OCI-LY7 (cell line): ENCODE measurements around the gene MYO18B. TPM values are rescaled to one million over a fixed set of nuclear protein-coding genes. Genes with fewer than 3 reads are reported as not detected.

Experiments
- BruUV-seq: library from RNA; stranded (reverse); fragments of 400-500 nt; replicated peaks from 2 replicates; lab custom pipeline; 2021; lab: Mats Ljungman, UMichigan
- CTCF ChIA-PET: fragments of 300-600 bp; sonication (Branson Sonifier 250); formaldehyde crosslinking; loops from one replicate; lab custom pipeline; 2022; ENCODE audit warnings: antibody characterized with exemption; ENCODE audit not compliant: unreplicated experiment; lab: Charles Lee
- POLR2A ChIA-PET: fragments of 300-600 bp; sonication (Branson Sonifier 250); formaldehyde crosslinking; loops from one replicate; lab custom pipeline; 2022; ENCODE audit warnings: antibody characterized with exemption; lab: Charles Lee
- DNase-seq: peaks from one replicate; pipeline ENCODE4 v3.0.0-alpha.2; 2015; ENCODE audit warnings: low spot score
- H2AFZ ChIP-seq: fragments of 200-600 bp; sonication (generic), shearing (Covaris generic); 2 replicates; pipeline ENCODE4 v1.6.1; 2014; ENCODE audit warnings: mild to moderate bottlenecking, antibody characterized with exemption, low read length, moderate library complexity
- H3K27ac ChIP-seq: fragments of 200-600 bp; sonication (generic); 2 replicates; pipeline ENCODE4 v1.5.1; 2014; ENCODE audit warnings: mixed run types, low read depth, mild to moderate bottlenecking, moderate library complexity, low read length, inconsistent platforms; ENCODE audit not compliant: poor library complexity, severe bottlenecking
- H3K36me3 ChIP-seq: fragments of 200-600 bp; sonication (generic); 2 replicates; pipeline ENCODE4 v1.6.1; 2014; ENCODE audit warnings: mild to moderate bottlenecking, antibody characterized with exemption, low read length, moderate library complexity, mixed read lengths; ENCODE audit not compliant: insufficient read depth
- H3K4me1 ChIP-seq: fragments of 200-600 bp; sonication (generic); 2 replicates; pipeline ENCODE4 v1.5.1; 2014; ENCODE audit warnings: mild to moderate bottlenecking, low read length; ENCODE audit not compliant: insufficient read depth, poor library complexity, severe bottlenecking
- H3K4me2 ChIP-seq: fragments of 200-600 bp; sonication (generic); 2 replicates; pipeline ENCODE4 v1.6.1; 2014; ENCODE audit warnings: mild to moderate bottlenecking, low read length
- H3K4me3 ChIP-seq: fragments of 200-600 bp; sonication (generic); 2 replicates; pipeline ENCODE4 v1.5.1; 2014; ENCODE audit warnings: mild to moderate bottlenecking, low read depth, low read length; ENCODE audit not compliant: poor library complexity, severe bottlenecking
- H3K79me2 ChIP-seq: fragments of 200-600 bp; sonication (generic); 2 replicates; pipeline ENCODE4 v1.6.1; 2016; ENCODE audit warnings: low read depth, mild to moderate bottlenecking, low read length, moderate library complexity, mixed read lengths; ENCODE audit not compliant: insufficient read depth
- H3K9me2 ChIP-seq: fragments of 200-600 bp; sonication (generic); 2 replicates; pipeline ENCODE4 v1.6.1; 2016; ENCODE audit warnings: mild to moderate bottlenecking, low read length, mixed read lengths; ENCODE audit not compliant: insufficient read depth
- H3K9me3 ChIP-seq: fragments of 200-600 bp; sonication (generic); 2 replicates; pipeline ENCODE4 v1.6.1; 2014; ENCODE audit warnings: mild to moderate bottlenecking, mixed run types, low read length, mixed read lengths
- H4K20me1 ChIP-seq: fragments of 200-600 bp; sonication (generic); 2 replicates; pipeline ENCODE4 v1.6.1; 2014; ENCODE audit warnings: mild to moderate bottlenecking, antibody characterized with exemption, low read length, moderate library complexity, mixed read lengths; ENCODE audit not compliant: insufficient read depth
- EZH2phosphoT487 ChIP-seq: fragments of 200-600 bp; sonication (generic); IDR thresholded peaks from 2 replicates; pipeline ENCODE4 v1.6.1; 2018; ENCODE audit warnings: low read depth, borderline replicate concordance, mild to moderate bottlenecking, mixed run types, antibody characterized with exemption, low read length, moderate library complexity, mixed read lengths
- intact Hi-C: fragments of 100-400 bp; cut with micrococcal nuclease; formaldehyde crosslinking; loops from one replicate; pipeline ENCODE4 v1.10.0; 2022; ENCODE audit not compliant: unreplicated experiment
- total RNA-seq, 2 experiments: library from RNA; depleted of rRNA in 1 of 2; stranded (reverse); fragments of >200 nt in 1 of 2; shearing (Covaris generic) in 1 of 2; gene quantifications; 2 replicates each; pipeline ENCODE4 v1.2.3, GENCODE V29; 2014 to 2022
- TF ChIP-seq, protein P1 (sequence below): fragments of 200-600 bp; sonication (generic); conservative IDR thresholded peaks from 2 replicates; pipeline ENCODE4 v1.5.1; 2014; ENCODE audit warnings: mild to moderate bottlenecking, antibody characterized with exemption, low read length, moderate library complexity, mixed read lengths

Gene MYO18B
- total RNA-seq, 2 experiments from 2014 or later: not detected

DNA sequence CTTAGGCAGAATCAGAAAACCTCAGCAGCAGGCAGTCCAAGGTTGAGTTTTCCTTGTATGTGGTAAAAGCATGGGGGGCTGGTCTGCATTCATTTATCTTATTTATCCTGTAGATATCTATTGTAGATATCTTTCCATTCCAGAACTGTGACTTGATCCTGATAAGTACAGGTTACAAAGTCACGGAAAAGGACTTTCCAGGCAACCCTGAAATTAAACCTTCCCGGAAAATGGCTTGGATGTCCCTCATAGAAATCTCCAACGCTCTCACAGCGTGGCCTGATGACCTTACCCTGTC lies 48.8 kb upstream of the MYO18B start:
- H4K20me1 ChIP-seq: no peaks in the 10 kb centered on the region
- no peak overlapping the region for H3K4me3 ChIP-seq
- BruUV-seq: no TSS peak
- ChIA-PET POLR2A (interaction anchor here (0.7 kb wide), 1 partner anchor 627 kb away, joined by 3 read pairs; no protein-coding TSS in a partner anchor), CTCF (no interaction called here)
- no peaks in the 10 kb centered on the region for H3K79me2 ChIP-seq
- H3K4me2 ChIP-seq: no peak overlapping the region
- no peak overlapping the region for H3K27ac ChIP-seq
- intact Hi-C loops: no loop called here
- H3K36me3 ChIP-seq: peaks cover 28% of the 10 kb centered on the region; the same call in 1 of the 2 replicates
- no peaks in the 10 kb centered on the region for H3K4me1 ChIP-seq
- no peaks in the 10 kb centered on the region for H3K9me2 ChIP-seq
- no peaks in the 10 kb centered on the region for H3K9me3 ChIP-seq
- TF ChIP-seq EZH2phosphoT487: no peak
- TF ChIP-seq, protein P1, sequence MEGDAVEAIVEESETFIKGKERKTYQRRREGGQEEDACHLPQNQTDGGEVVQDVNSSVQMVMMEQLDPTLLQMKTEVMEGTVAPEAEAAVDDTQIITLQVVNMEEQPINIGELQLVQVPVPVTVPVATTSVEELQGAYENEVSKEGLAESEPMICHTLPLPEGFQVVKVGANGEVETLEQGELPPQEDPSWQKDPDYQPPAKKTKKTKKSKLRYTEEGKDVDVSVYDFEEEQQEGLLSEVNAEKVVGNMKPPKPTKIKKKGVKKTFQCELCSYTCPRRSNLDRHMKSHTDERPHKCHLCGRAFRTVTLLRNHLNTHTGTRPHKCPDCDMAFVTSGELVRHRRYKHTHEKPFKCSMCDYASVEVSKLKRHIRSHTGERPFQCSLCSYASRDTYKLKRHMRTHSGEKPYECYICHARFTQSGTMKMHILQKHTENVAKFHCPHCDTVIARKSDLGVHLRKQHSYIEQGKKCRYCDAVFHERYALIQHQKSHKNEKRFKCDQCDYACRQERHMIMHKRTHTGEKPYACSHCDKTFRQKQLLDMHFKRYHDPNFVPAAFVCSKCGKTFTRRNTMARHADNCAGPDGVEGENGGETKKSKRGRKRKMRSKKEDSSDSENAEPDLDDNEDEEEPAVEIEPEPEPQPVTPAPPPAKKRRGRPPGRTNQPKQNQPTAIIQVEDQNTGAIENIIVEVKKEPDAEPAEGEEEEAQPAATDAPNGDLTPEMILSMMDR: no peak
- H2AFZ ChIP-seq: no peak overlapping the region
- no peak for DNase-seq

- CTCF ChIA-PET: no interaction called here
- Histone ChIP-seq H3K4me1 (no peaks in the 10 kb centered on the region), H3K4me3 (no peak overlapping the region), H3K27ac (no peak overlapping the region), H3K79me2 (no peaks in the 10 kb centered on the region), H3K9me3 (no peaks in the 10 kb centered on the region), H3K9me2 (no peaks in the 10 kb centered on the region), H4K20me1 (no peaks in the 10 kb centered on the region), H2AFZ (no peak overlapping the region), H3K36me3 (peaks cover 28% of the 10 kb centered on the region; the same call in 1 of the 2 replicates), H3K4me2 (no peak overlapping the region)
- no peak for TF ChIP-seq EZH2phosphoT487
- TF ChIP-seq, protein P1: no peak
- POLR2A ChIA-PET: interaction anchor here (1.1 kb wide), 1 partner anchor 11 kb away, joined by 3 read pairs; no protein-coding TSS in a partner anchor
- no TSS peak for BruUV-seq
- intact Hi-C loops: no loop called here
- no peak for DNase-seq
Measured at GRCh38 chr22:25694196-25694907, 47.6 kb upstream of the MYO18B start.

DNA sequence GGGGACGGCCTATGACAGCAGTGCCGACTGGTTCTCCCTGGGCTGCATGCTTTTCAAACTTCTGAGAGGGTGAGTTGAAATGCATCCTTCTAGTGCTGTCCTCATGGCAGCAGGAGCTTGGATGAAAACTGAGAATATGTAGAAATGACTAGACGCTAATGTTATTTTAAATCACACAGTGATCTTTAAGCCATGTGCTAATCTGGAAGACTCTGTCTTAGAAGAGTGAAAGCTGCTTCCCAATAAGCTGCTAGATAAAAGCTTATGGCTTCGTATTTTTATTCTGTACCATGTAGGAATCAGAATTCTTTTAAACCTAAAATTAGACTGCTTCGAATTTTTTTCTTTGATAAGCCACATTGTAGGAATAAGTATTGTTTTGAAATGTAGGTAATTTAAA lies 46.8 kb upstream of the MYO18B start:
- Histone ChIP-seq H3K9me2 (no peaks in the 10 kb centered on the region), H3K9me3 (no peaks in the 10 kb centered on the region), H3K27ac (no peak overlapping the region), H3K36me3 (peaks cover 26% of the 10 kb centered on the region; the same call in 1 of the 2 replicates), H2AFZ (no peak overlapping the region), H3K4me2 (no peak overlapping the region), H3K4me3 (no peak overlapping the region), H4K20me1 (no peaks in the 10 kb centered on the region), H3K4me1 (no peaks in the 10 kb centered on the region), H3K79me2 (no peaks in the 10 kb centered on the region)
- intact Hi-C loops: no loop called here
- no peak for DNase-seq
- TF ChIP-seq, protein P1: no peak
- no peak for TF ChIP-seq EZH2phosphoT487
- POLR2A ChIA-PET: interaction anchor here (1.1 kb wide), 1 partner anchor 10 kb away, joined by 3 read pairs; no protein-coding TSS in a partner anchor
- CTCF ChIA-PET: no interaction called here
- no TSS peak for BruUV-seq
